GM18868 (cell line): Measurements from ENCODE around the gene SLC9C2.
"Not testable (repeated sequence)": the region's sequence is repeated elsewhere in the genome, so short reads cannot be mapped to it uniquely, and the experiment has no call there.

Experiments
- ATAC-seq: cut with Tn5 transposase; IDR thresholded peaks from one replicate; pipeline ENCODE4 v1.9.1; 2021; ENCODE audit warnings: mild to moderate bottlenecking, moderate library complexity; ENCODE audit not compliant: unreplicated experiment

SLC9C2 gene, protein sequence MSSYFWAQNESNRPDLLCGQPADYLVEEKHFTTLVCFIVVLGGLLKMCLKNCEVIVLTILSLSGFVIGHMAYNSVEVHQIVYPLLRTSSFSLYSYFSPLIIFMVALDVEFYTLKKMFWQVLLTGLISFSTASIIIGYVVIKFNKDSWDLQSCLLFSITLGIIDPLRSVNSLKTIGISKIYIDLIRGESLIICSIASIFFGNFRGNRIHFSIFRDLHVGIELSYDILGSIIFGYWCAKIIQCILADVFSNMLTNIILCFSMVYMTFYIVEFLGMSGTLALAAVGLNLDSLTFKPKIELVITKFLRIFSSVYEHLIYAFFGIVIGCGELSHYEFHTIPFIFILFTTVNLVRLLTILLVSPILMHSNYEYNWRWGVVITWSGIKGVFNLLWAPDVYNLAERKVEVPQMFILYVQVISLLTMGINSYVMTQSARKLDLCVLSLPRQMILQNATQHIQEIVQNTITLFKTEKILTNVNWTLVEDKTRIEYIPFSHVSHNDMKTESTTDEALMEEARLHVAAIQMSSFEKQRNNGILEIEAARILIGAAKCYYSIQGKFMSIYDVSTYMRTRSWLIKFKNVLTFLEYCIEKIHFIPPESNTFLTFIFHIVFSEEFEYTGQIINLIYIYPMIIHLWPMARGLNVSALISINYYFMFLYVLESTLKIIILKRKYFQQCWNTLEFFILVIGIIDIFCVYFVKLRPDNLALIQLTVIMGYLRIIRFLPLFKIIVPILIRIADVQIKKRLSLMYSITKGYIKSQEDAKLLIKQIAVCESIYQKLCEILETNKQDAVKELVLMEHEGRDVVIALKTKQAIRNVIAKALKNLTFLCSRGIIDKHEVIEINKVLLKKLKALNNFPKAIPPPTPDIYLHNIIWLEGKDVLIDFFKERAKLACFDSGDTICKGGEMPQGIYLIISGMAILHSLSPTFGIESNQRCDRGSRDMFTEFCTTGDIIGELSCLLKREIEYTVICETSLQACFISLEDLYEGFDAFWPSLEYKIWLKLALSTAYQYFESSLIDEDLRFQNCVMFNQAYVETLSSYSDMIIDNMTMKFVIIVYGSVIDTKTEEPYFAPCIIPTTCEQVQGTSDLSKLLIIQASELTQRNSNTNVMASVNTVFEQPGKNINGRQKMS

DNA sequence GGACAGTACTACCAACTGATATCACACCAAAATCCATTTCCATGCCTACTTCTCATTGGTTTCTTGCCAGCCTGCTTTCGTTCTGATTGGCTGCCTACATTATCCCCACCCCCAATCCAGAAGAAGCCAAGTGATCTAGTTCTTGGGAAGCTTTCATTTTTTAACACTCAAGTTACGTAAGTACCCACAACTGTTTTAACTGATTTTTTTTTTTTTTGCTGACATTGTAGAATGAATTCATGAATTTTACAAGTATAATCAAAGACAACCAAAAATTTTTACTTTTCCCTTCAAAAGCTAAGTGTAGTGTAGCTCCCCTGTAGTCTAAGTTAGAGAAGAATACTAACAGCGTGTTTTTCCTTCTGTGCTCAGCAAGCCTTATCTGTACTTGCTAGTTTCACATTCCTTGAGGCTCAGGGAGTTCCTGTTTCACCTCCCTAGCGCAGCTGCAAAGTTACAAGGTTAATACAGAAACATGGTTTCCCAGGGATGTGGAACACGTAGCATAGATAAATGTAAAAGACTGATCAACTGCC lies at the start of gene SLC9C2:
Gene SLC9C2, minus strand, starts transcription at position 17 of the 536 bp plus-strand sequence. CDS start 1,296 bp downstream, outside the sequence.
- no peak for ATAC-seq

DNA sequence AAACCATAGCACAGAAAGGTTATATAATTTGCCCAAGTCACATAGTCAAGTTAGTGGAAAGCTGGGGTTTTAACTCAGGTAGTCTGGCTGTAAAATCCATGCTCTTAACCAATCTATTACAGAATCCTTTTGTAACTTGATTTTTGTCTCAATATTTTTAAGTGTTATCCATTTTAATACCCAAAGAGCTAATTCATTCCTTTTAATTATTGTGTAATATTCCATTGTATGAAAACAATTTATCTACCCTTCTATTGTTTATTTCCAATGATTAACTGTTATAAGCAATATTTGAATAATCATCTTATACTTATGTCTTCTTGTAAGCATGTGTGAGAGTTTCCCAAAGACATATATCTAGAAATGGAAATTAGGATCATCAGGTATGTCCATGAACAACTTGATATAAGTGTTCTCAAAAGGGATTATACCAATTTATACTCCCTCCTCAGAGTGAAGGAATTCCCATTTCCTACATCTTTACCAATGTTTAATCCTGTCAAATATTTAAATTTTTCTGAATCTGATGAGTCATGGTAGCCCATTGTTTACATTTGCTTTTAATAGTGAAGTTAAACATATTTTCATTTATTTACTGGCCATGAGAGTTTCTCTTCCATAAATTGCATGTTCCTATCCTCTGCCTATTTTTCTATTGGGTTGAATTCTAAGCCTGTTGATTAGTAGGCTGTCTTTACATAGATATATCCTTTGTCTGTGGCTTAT lies 46.2 kb upstream of the SLC9C2 start:
- ATAC-seq = no peak

DNA sequence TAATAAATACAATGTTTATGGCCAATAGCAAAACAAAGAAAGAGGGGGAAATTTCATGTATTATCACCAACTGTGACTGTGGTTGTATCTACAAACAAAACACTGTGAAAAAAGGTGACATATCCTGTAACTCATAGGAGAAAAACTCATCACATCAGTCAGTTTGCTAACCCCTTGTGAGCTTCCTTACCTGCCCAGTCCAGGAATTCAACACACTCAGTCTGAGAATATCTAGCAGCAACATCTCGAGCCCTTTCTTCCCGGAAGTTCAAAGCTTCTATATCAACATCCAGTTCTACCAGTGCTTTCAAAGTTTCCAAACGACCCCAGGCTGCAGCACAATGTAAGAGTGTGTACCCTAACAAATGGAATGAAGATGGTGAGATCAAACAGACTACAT lies 43.8 kb upstream of the SLC9C2 start:
- no peak for ATAC-seq

DNA sequence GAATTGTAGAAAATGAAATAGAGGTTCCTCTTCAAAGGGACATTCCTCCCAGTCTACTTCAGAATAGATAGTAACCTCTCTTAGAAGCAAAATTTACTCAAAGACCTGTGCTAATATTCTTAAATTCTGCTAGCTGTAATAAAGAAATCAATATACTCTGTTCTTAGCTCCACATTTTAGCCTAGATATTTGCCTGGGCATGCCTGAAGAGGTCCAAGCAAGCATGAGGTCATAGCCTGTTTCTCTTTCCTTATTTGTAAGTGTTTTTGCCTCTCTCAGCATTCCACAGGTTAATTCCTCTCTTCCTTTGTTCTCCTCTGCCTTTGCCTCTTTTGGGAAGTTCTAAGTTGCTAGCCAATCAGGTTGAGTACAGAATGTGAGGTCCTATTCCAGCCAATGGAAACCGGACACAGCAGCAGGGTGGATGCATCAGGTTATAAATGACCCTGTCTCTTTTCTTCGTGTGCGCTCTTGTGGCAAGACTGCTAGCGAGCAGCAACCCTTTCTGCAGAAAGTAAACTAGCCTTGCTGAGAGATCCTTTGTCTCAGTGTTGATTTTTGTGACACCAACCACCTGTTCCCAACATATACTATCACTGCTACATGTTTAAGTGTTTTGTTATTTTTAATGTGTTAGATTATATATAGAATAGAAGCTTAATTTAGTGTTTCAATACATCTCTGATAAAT lies 39.7 kb upstream of the SLC9C2 start:
- not testable (repeated sequence) for ATAC-seq

DNA sequence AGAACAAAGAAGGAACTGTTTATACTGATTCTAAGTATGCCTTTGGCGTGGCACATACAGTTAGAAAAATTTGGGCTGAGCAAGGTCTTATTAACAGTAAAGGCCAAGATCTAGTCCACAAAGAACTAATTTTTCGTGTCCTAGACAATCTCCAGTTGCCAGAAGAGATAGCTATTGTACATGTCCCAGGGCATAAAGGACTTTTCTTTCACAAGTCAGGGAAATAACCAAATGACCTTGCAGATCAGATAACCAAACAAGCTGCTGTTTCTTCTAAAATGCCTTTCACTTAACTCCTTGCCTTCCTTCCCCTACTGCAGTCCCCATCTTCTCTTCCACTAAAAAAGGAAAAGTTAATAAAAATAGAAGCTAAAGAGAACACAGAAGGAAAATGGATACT lies 36.2 kb upstream of the SLC9C2 start:
- no peak for ATAC-seq

DNA sequence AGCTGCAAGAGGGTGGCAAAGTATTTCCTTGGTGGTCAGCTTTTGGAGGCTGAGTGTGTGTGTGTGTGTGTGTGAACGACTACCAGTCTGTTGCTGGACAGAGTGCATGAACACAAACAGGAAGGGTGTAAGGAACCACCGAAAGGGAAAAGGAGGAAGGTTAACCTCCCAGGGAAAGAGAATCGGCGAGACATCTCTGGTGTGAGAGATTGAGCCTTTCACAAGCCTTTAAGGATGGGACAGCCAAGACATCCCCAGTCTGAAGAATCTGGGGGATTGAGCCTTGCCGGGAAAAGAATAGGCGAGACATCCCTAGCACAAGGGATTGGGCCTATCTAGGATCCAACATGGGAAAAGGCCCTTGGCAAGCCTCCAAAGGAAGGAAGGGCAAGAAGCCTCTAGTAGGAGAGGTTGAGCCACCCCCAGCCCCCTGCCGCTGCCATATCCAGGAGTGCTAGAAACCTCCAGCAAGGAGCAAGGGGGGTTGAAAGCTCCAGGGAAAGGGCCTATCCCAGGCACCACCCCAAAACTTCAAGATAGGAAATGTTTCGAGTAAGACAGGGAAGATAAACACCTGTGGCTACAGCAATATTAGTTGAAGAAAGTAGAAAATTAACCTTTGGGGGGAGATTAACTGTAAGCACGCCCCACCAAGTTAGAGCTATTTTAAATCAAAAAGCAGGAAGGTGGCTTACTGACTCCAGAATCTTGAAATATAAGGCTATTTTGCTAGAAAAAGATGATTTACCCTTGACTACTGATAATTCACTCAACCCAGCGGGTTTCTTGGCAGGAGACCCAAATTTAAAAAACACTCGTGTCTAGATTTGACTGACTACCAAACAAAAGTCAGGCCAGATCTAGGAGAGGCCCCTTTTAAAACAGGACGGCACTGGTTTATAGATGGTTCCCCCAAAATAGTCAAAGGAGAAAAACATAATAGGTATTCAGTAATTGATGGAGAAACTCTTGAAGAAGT lies 35.5 kb upstream of the SLC9C2 start:
- ATAC-seq = no peak

DNA sequence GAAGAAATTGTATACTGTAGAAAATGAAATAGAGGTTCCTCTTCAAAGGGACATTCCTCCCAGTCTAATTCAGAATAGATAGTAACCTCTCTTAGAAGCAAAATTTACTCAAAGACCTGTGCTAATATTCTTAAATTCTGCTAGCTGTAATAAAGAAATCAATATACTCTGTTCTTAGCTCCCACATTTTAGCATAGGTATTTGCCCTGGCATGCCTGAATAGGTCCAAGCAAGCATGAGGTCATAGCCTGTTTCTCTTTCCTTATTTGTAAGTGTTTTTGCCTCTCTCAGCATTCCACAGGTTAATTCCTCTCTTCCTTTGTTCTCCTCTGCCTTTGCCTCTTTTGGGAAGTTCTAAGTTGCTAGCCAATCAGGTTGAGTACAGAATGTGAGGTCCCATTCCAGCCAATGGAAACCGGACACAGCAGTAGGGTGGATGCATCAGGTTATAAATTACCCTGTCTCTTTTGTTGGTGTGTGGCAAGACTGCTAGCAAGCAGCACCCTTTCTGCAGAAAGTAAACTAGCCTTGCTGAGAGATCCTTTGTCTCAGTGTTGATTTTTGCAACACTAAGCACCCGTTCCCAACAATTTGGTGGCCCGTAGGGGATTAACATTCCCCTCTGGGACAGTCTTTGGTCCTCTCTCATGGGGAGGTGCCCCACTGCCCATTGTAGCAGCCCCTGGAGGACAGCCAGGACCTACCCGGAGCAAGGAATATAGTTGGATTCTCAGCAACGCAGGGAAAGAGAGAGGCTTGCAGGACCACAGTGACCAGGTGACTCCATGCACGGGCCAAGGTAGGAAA lies 34.6 kb upstream of the SLC9C2 start:
- ATAC-seq = not testable (repeated sequence)

DNA sequence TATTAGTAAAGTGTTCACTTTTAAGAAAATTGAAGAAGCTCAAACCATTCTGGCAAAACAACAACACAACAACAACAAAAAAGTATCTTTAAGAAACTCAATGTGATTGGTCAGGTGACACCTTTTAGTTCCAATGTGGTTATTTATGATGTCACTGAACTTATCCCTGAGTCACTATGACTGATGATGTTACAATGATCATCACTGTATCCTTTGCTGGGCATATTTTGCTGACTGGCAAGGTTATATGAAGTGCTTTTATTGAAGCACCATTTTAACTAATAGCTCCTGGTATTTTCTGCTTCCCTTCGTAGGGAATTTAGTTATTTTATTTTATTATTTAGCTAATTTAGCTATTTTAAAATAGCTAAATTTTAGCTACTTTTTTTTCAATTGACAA lies 32.2 kb upstream of the SLC9C2 start, which contains the start of gene TEX50:
Gene TEX50, plus strand, starts transcription at position 223 of the 400 bp plus-strand sequence. CDS start 184 bp downstream, outside the sequence.
- ATAC-seq = no peak

DNA sequence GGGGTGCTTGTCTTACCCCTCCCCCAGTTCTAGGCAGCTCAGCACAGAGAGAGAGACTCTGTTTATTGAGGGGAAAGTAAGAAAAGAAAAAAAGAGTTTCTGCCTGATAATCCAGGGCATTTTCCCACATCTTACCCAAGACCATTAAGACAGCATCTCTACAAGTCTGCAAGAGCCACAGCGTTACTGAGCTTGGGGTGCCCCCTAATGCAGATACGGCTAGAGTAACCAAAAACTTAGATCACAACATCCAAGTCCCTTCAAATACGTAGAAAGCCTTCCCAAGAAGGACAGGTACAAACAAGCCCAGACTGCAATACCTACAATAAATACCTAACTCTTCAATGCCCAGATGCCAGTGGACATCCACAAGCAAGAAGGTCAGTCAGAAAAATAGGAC lies 26.0 kb upstream of the SLC9C2 start:
- no peak for ATAC-seq

DNA sequence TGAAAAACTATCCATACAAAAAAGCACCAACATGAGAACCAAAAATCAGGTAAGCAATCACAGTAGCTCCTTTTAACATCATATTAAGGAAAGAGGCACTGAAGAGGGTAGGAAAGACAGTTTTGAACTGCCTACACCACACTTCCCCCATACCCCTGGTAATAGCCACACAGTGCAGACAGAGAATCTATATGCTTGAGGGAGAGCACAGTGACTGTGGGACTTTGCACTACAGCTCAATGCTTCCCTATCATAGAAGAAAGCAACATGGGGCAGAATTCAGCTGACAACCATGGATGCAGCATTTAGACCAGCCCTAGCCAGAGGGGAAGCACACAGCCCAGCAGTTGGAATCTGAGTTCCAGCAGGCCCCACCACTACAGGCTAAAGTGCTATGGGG lies 24.4 kb upstream of the SLC9C2 start:
- no peak for ATAC-seq

DNA sequence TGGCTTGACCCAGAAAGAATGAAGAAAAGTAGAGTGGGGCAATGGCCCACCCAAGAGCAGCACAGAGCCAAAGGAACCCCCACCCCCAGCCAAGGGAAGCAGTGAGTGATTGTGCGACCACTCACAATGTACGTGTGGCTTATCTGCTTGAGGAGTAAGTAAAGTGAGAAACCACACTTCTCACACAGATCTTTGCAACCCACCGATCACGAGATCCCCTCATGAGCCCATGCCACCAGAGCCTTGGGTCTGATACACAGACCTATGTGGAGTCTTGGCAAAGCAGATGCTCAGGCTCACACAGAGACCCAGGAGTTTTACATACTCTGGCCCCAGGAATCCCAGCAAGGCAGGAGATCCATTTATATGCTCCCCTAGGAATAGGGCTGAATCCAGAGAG lies 14.0 kb upstream of the SLC9C2 start:
- no peak for ATAC-seq

DNA sequence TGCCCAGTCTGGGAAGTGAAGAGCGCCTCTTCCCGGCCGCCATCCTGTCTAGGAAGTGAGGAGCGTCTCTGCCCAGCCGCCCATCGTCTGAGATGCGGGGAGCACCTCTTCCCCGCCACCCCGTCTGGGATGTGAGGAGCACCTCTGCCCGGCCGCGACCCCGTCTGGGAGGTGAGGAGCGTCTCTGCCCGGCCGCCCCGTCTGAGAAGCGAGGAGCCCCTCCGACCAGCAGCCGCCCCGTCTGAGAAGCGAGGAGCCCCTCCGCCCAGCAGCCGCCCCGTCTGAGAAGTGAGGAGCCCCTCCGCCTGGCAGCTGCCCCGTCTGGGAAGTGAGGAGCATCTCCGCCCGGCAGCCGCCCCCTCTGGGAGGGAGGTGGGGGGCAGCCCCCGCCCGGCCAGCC lies 10.2 kb upstream of the SLC9C2 start:
- ATAC-seq = not testable (repeated sequence)

DNA sequence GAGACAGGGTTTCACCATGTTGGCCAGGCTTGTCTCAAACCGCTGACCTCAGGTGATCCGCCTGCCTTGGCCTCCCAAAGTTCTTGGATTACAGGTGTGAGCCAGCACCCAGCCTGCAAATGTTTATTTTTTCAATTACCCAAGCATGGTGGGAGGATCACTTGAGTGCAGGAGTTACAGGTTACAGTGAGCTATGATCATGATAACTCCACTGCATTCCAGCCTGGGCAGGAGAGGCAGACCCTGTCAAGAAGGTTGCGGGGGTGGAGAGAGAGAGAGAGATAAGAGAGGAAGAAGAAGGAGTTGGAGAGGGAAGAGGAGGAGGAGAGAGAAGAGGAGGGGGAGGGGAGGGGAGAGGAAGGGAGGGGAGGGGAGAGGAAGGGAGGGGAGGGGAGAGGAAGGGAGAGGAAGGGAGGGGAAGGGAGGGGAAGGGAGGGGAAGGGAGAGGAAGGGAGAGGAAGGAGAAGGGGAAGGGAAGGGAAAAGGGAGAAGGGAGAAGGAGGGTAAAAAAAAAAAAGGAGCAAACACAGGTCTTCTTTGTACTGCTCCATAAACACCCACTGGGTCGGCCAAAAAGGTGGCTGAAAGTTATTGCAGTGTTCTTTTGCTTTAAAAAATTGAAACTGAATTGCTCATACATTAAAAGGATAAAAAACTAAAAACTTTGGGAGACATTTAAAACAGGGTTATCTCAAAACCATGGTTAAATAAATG lies 5.8 kb upstream of the SLC9C2 start:
- no peak for ATAC-seq

DNA sequence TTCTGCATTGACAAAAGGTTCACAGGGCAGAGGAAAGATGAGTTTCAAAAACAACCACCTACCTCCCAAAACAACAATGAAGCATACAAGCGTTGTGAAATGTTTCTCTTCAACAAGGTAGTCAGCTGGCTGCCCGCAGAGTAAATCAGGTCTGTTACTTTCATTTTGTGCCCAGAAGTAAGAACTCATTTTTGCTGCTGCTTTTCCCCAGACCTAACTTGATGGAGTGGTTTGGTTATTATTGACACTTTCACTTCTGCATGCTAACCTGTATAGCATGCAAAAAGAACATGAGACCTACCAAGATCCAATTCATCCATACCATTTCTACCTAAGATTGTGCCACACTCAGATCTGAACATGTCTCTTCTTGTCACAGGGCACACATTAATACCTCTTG lies 1.3 kb downstream of the SLC9C2 start:
- peak; percentile 93 for ATAC-seq

DNA sequence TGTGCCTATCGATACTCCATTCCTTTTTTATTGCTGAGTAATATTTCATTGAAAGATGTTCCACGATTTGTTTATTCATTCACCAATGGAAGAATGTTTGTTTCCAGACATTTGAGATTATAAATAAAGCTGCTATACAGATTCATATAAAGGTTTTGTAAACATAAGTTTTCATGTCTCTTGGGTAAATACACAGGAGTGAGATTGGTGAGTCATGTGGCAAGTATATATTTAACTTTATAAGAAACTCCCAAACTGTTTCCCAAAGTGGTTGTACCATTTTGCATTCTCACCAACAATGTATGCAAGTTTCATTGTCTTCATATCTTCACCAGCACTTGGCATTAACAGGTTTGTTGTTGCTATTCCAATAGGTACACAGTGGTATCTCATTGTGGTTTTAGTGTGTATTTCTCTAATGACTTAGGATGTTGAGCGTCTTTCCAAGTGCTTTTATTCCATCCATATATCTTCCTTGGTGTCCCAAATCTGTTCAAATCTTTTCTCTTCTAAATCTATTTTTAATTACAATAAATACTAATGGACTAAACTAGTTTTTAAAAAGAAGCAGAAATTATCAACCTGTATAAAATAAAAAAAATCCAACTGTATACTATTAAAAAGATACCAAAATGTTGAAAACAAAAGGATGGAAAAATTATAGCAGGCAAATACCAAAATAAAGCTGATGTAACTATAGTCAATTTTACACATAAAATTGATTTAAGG lies 6.6 kb downstream of the SLC9C2 start:
- no peak for ATAC-seq

DNA sequence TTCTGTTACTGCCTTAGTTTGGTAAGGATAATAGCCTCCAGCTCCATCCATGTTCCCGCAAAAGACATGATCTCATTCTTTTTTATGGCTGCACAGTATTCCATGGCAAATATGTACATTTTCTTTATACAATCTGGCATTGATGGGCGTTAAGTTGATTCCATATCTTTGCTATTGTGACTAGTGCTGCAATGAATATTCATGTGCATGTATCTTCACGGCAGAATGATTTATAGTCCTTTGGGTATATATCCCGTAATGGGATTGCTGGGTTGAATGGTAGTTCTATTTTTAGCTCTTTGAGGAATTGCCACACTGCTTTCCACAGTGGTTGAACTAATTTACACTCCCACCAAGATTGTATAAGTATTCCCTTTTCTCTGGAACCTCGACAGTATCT lies 11.7 kb downstream of the SLC9C2 start:
- not testable (repeated sequence) for ATAC-seq
